ENCODE results near the gene DBNL. TPM values are rescaled to one million over a fixed set of nuclear protein-coding genes. Genes with fewer than 3 reads are reported as not detected.

Gene DBNL
- total and polyA plus RNA-seq, 2 experiments from 2014 or later: 145 to 175 TPM

DNA sequence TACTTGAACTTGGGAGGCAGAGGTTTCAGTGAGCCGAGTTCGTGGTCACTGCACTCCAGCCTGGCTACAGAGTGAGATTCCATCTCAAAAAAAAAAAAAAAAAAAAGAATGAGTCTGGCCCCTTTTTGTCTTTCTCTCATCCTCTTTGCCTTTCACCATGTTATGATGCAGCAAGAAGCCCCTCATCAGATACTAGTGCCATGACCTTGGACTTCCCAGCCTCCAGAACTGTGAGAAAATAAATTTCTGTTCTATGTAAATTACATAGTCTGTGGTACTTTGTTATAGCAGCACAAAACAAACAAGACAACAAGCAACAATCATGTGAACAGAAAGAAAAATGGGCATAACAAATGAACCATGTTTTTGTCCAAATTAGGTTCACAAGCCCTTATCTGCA, 2.3 kb upstream of the DBNL start:
- H3K9me3 ChIP-seq (ENCODE audit: low read depth): no peaks in the 10 kb centered on the region
- in situ Hi-C loops (cut with MboI): no loop called here
- H3K9ac ChIP-seq: no peak overlapping the region
- no peak overlapping the region for H3K4me2 ChIP-seq (ENCODE audit: unreplicated experiment)
- no peak for DNase-seq
- no peaks in the 10 kb centered on the region for H3K9me2 ChIP-seq (ENCODE audit: insufficient read depth)
- no peak overlapping the region for H2AFZ ChIP-seq
- 54 to 73% methylated on average over 2 of the region's 2 CpGs for WGBS, 2 experiments (ENCODE audit: low coverage in 1 of 2, low lambda C conversion rate in 2 of 2, missing lambda C conversion rate in 2 of 2)
- H3F3A ChIP-seq (ENCODE audit: insufficient read depth): no peaks in the 10 kb centered on the region; the same call in 1 of the 2 replicates
- H3K4me1 ChIP-seq (ENCODE audit: insufficient read depth): no peaks in the 10 kb centered on the region
- TF ChIP-seq EZH2phosphoT487 (IDR thresholded peaks at IDR 0.05; ENCODE audit: insufficient read depth, low read depth): no peak
- H3K79me2 ChIP-seq (ENCODE audit: insufficient read depth): peaks cover 28% of the 10 kb centered on the region
- no peak overlapping the region for H3K27ac ChIP-seq
- no peaks in the 10 kb centered on the region for H3K36me3 ChIP-seq (ENCODE audit: low read depth)
- no peaks in the 10 kb centered on the region for H4K20me1 ChIP-seq (ENCODE audit: insufficient read depth)
- no peak overlapping the region for H3K4me3 ChIP-seq
- no peaks in the 10 kb centered on the region for H3K27me3 ChIP-seq (replicated peaks; ENCODE audit: insufficient read depth)

DNA sequence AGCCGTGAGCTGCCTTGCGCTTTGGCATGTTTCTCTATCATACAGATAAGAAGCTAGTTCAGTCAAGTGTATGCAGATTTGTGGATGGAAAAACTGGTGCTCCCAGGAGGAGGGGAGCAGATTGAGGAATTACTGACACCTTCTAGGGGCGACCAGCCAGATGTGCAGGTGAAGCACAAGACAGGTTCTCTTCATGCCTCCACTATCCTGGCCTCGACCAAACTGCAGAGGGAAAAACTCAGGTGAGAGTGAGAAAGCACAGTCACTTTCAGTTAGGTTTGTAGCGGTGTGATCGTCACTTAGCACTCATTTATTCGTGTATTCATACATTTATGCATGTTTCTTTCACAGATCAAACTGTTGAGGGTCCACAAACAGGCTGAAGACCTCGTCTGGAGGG, 600 bp upstream of the DBNL start:
- TF ChIP-seq EZH2phosphoT487 (IDR thresholded peaks at IDR 0.05; ENCODE audit: insufficient read depth, low read depth) (no peak), EZH2 (IDR thresholded peaks at IDR 0.05; ENCODE audit: insufficient read depth, poor library complexity, severe bottlenecking) (no peak)
- in situ Hi-C loops (cut with MboI): no loop called here
- peak overlapping the region; percentile 83 for H2AFZ ChIP-seq

DNA sequence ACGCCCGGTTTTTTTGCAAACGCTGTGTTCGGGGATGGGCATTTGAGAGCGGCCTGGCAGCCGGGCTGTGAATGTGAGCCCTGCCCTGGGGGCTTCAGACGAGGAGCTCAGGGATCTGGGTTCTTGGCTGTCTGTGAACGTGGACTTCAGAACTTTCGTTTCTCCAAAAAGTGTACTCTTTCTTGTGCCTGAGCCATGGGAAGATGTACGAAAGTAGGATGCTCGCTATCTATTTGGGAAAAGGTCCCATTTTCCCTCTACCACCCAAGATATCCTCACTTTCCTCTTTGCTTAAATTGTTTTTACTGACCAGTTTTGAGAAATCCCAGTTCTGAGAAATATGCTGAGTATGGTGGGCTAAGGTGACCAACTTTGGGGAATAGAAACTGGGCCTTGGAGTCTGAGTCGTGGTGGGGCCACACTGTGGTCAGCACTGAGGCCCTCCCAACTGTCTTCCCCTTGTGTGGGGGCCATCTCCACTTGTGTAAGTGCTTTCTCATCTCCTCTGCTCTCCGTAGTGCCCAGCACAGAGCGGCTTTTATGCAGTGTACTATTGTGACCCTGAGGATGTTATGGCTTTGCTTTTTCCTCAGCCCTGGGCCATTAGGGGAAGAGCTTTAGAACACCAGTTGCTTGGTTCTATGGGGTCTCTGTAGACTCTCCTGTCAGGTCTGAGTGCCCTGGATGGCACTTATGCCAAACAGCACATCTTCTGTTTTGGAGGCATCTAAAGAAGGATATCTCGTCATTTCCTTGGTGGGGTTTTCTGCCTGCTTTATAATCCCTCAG, 918 bp downstream of the DBNL start:
- Histone ChIP-seq H3K9ac (peak overlapping the region; percentile 88), H3K27ac (peak overlapping the region; percentile 53), H3K27me3 (replicated peaks; ENCODE audit: insufficient read depth) (no peaks in the 10 kb centered on the region), H3K9me3 (ENCODE audit: low read depth) (no peaks in the 10 kb centered on the region), H3K79me2 (ENCODE audit: insufficient read depth) (peaks cover 60% of the 10 kb centered on the region), H3K36me3 (ENCODE audit: low read depth) (no peaks in the 10 kb centered on the region), H2AFZ (peak overlapping the region; percentile 83), H3F3A (ENCODE audit: insufficient read depth) (no peaks in the 10 kb centered on the region; the same call in 1 of the 2 replicates), H3K9me2 (ENCODE audit: insufficient read depth) (no peaks in the 10 kb centered on the region), H3K4me1 (ENCODE audit: insufficient read depth) (no peaks in the 10 kb centered on the region), H3K4me3 (peak overlapping the region; percentile 86), H4K20me1 (ENCODE audit: insufficient read depth) (0 out of 2 replicates have a peak, but pooled peaks cover 3% of the 10 kb centered on the region), H3K4me2 (ENCODE audit: unreplicated experiment) (peak overlapping the region; percentile 91)
- no peak for TF ChIP-seq EZH2phosphoT487 (IDR thresholded peaks at IDR 0.05; ENCODE audit: insufficient read depth, low read depth)
- no peak for TF ChIP-seq EZH2 (IDR thresholded peaks at IDR 0.05; ENCODE audit: insufficient read depth, poor library complexity, severe bottlenecking)
- WGBS, 2 experiments (ENCODE audit: low coverage in 1 of 2, low lambda C conversion rate in 2 of 2, missing lambda C conversion rate in 2 of 2): 15 to 16% methylated on average over 15 of the region's 15 CpGs
- peak; percentile 79 for DNase-seq
- in situ Hi-C loops (cut with MboI): no loop called here

More for the DNA sequence above, 600 bp upstream of the DBNL start:
- H3K27ac ChIP-seq: peak overlapping the region; percentile 53; the same call in 1 of the 2 replicates
- H3K9me2 ChIP-seq (ENCODE audit: insufficient read depth): no peaks in the 10 kb centered on the region
- no peaks in the 10 kb centered on the region for H3K4me1 ChIP-seq (ENCODE audit: insufficient read depth)
- H3K4me3 ChIP-seq: peak overlapping the region; percentile 86
- H3K36me3 ChIP-seq (ENCODE audit: low read depth): no peaks in the 10 kb centered on the region
- H3F3A ChIP-seq (ENCODE audit: insufficient read depth): no peaks in the 10 kb centered on the region; the same call in 1 of the 2 replicates
- peak overlapping the region; percentile 88 for H3K9ac ChIP-seq
- H3K79me2 ChIP-seq (ENCODE audit: insufficient read depth): peaks cover 44% of the 10 kb centered on the region
- DNase-seq: no peak
- 0 out of 2 replicates have a peak, but pooled peaks cover 3% of the 10 kb centered on the region for H4K20me1 ChIP-seq (ENCODE audit: insufficient read depth)
- 27 to 34% methylated on average over 8 of the region's 8 CpGs for WGBS, 2 experiments (ENCODE audit: low coverage in 1 of 2, low lambda C conversion rate in 2 of 2, missing lambda C conversion rate in 2 of 2)
- H3K9me3 ChIP-seq (ENCODE audit: low read depth): no peaks in the 10 kb centered on the region
- H3K4me2 ChIP-seq (ENCODE audit: unreplicated experiment): peak overlapping the region; percentile 94
- no peaks in the 10 kb centered on the region for H3K27me3 ChIP-seq (replicated peaks; ENCODE audit: insufficient read depth)

DNA sequence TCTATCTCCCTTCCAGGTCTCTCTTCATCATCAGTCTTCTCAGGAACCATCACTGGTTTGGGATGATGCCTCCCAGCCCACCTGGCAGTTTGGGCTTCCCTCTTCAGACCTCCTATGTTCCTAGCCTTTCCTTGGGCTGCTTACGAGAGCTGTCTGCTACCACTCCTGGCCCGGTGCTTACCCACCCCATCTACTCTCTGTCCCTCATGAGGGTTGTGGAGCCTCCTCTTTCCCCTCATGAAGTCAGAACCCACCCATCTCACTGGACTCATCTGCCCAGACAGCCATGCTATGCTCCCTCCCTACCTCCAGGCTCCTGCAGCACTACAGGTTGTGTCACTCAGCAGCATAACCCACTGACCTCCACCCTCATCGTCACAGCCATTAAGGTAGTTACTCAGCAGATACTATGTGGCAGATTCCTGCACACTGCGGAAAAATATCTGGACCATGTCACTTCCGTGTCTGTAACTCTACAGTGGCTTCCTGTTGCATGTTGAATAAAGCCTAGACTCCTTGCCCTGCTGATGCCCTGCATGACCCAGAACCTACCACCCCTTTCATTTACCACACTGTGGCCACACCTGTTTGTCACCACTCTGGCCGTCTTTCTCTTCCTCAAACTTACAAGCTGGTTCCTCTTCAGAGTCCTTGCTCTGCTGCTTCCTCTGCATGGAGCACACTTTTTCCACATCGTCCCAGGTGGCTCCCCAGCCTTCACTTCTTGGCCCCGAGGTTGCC, 2.0 kb downstream of the DBNL start:
- Histone ChIP-seq H3K4me2 (ENCODE audit: unreplicated experiment) (no peak overlapping the region), H3K9me3 (ENCODE audit: low read depth) (no peaks in the 10 kb centered on the region), H2AFZ (no peak overlapping the region), H3K36me3 (ENCODE audit: low read depth) (peaks cover 9% of the 10 kb centered on the region; the same call in 1 of the 2 replicates), H3K9me2 (ENCODE audit: insufficient read depth) (no peaks in the 10 kb centered on the region), H3F3A (ENCODE audit: insufficient read depth) (no peaks in the 10 kb centered on the region; the same call in 1 of the 2 replicates), H4K20me1 (ENCODE audit: insufficient read depth) (0 out of 2 replicates have a peak, but pooled peaks cover 3% of the 10 kb centered on the region), H3K4me1 (ENCODE audit: insufficient read depth) (no peaks in the 10 kb centered on the region), H3K27me3 (replicated peaks; ENCODE audit: insufficient read depth) (no peaks in the 10 kb centered on the region), H3K79me2 (ENCODE audit: insufficient read depth) (peaks cover 70% of the 10 kb centered on the region), H3K27ac (no peak overlapping the region), H3K9ac (peak overlapping the region; percentile 88; the same call in 1 of the 2 replicates), H3K4me3 (no peak overlapping the region)
- 83 to 86% methylated on average over 8 of the region's 8 CpGs for WGBS, 2 experiments (ENCODE audit: low coverage in 1 of 2, low lambda C conversion rate in 2 of 2, missing lambda C conversion rate in 2 of 2)
- DNase-seq: no peak
- TF ChIP-seq EZH2phosphoT487 (IDR thresholded peaks at IDR 0.05; ENCODE audit: insufficient read depth, low read depth) (no peak), EZH2 (IDR thresholded peaks at IDR 0.05; ENCODE audit: insufficient read depth, poor library complexity, severe bottlenecking) (no peak)
- in situ Hi-C loops (cut with MboI): no loop called here
